HG02642 (cell line): Measurements from ENCODE around the gene HEYL.

Experiments
- ATAC-seq: cut with Tn5 transposase; IDR thresholded peaks from one replicate; pipeline ENCODE4 v1.9.1; 2021; ENCODE audit warnings: mild to moderate bottlenecking; ENCODE audit not compliant: unreplicated experiment, poor library complexity

The HEYL gene

DNA sequence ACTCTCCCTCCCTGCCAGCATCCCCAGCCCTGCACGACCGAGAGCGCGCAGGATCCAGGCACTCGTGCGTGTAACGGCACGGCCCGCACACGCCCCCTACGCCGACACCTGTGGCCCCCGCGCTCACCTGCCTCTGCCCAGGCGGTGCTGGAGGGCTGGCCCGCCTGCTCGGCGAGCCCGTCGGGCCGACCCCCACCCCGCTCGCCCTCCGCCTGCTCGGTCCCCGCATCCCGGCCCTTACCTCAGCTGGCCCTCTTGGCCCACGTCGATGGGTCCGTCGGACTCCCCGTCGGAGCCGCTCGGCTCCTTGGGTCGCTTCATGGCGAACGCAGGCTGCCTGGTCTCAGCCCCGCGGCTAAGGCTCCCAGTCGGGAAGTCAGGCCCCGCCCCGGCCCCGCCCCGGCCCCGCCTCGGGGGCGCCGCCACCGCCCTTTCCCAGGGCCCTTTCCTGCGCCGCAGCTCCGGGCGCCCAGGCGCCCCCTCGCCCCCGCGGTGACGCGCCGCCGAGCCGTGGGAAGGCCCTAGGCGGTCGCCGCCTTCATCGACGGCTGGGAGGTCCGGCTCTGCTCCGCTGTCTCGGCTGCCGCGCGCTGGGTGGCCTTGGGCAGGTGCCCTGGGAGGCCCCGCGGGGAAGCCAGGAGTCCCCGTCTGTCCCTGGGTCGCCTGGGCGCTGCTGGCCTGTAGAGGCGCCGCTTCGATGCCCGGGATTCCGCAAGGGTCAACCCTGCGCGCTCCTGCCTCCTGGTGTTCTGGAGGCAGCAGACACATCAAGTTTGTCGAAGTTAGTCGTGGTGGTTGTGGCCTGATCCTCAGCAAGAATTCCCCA is at the start of gene HEYL:
HEYL (minus strand) TSS at position 339 of the 826 bp plus-strand sequence; CDS start at position 321, 18 bp downstream.
- ATAC-seq, result no peak

DNA sequence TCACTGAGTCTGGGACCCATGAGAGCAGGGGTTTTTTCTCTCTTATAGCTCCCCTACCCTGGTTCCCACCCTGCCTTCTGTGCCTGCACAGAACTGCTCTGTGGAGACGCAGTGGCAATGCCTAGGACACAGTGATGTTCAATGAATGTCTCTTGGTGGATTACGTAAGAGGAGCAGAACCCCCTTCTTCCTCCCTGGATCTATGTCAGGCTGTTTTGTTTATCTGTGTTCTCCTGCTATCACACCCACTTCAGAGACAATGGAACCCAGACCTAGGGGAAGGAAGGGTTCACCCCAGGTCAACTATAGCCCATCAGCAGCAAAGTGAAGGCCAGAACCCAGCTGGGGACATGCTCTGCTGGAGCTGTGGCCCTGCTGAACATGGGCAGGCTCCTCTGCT is 49.8 kb upstream of the HEYL start:
- ATAC-seq, result no peak

DNA sequence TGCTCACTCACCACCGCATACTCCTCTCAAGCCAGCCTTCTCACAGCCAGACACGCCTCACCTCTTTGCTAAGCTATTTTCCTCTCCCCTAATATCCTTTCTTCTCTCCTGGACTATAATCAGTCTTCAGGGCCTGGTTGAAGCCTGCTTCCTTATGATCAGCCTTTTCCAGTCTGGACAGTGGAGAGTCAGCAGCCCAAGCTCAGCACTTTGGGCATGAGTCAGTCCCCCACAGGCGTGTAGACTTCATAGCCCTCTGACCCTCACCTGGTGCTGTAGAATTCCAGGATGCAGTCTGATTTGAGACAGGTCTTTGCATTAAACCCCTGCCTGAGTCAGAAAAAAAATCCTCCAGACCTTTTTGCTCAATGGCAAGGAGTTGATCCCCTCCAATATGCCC is 49.3 kb upstream of the HEYL start:
- no peak for ATAC-seq

DNA sequence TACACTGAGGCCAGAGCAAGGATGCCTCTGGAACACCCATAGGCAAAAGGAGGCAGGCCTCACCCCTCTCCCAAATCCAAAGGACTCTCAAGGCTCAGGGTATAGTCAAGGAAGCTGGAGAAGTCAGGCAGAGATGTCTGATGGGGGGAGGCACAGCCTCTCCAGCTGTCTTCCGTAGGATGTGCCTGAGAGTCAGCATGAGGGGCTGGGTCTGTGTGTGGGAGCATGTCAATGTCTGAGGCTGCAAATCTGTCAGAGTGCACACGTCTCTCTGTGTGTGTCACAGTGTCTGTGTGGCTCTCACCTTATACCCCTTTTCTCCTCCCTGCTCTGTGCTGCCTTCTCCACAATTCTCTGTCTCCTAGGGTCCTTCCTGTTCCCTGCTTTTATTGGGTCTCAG is 47.8 kb upstream of the HEYL start:
- no peak for ATAC-seq

GRCh38 chr1:39685071-39685470 is 45.6 kb upstream of the HEYL start:
- no peak for ATAC-seq

GRCh38 chr1:39684313-39684664 is 44.8 kb upstream of the HEYL start:
- no peak for ATAC-seq

GRCh38 chr1:39683591-39684312 is 44.3 kb upstream of the HEYL start:
- no peak for ATAC-seq

DNA sequence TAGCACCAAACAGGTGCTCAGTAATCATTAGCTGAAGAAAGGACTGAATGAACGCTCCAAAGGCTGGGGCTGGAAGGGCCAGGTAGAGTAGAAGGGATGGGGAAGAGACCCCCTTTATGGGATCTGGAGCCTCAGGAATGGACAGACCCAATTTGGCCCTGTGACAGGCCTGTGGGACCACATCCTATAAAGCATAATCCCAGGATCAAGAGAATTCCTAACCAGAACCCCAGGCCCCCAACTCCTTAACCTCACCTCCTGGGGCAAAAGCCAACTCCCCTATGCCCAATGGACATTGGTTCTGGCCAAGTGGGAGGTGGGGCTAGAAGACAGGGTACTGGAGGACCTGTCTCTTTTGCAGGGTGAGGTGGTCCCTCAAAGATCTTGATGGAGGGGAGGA is 42.6 kb upstream of the HEYL start:
- ATAC-seq, result no peak

- no peak for ATAC-seq
These were observed 41.9 kb upstream of the HEYL start for GRCh38 chr1:39681294-39681693.

DNA sequence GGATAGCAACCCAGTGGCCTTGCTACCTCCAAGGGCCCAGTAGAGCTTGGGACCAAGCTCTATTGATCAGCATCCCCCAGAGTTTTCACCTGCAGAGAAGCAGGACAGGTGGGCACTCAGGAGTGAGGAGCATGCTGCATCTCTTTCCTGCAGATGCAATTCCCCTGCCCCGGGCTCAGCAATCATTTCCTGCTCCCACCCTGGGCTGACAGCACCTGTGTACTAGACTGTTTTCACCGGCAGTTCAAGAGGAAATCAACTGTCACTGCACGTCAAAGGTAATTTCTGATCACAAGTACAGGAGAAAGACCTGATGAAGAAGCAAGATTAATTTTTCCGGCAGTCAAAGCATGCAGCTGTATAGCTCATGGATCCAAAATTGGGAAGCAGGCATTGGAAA is 41.3 kb upstream of the HEYL start:
- no peak for ATAC-seq

- no peak for ATAC-seq
These were observed 40.4 kb upstream of the HEYL start for GRCh38 chr1:39679821-39680220.

- no peak for ATAC-seq
These were observed 39.4 kb upstream of the HEYL start for GRCh38 chr1:39678889-39679288.

DNA sequence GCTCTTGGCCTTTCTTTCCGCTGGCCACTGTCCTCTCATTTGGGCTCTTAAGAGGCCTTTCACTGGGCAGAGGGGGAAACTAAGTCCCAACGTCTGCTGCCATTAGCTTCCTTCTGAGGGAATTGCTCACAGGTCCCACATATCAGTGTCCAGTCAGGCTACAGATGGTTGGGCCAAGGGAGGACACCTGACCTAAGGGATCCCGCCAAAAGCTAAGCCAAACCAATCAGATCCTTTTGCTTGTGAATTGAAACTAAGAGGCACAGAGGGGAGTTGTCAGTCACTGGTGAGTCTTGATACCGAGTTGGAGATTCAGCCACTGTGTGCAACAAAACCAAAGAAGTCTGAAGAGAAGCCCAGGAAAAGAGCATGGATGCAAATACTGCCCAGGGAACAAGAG is 38.2 kb upstream of the HEYL start:
- no peak for ATAC-seq

DNA sequence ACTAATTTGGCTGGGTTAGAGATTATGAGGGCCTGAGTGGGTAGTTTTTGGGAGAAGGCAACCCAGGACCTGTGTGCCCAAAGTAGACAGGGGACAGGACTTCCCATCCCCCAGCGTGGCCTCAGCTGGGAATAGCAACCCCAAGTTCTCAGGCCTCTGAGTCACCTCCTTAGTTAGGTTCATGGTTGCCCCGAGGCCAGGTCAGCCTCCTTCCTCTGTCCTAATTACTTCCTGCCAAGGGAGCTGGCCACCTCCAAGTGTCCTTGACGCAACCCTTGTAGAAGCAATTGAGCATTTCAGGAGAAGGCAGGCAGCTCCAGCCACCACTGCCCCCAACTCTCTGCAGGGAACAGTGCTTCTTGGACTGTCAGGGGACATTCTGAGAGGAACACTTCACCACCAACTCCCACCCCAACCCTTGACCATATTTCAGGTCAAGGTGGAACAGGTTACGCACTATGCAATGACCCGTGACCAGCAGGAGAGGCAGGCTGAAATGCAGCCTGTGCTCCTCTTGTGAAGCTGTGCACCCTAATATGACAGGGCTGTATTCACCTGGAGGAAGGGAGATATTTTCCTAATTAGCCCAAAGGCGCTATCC is 37.6 kb upstream of the HEYL start:
- ATAC-seq, result no peak

DNA sequence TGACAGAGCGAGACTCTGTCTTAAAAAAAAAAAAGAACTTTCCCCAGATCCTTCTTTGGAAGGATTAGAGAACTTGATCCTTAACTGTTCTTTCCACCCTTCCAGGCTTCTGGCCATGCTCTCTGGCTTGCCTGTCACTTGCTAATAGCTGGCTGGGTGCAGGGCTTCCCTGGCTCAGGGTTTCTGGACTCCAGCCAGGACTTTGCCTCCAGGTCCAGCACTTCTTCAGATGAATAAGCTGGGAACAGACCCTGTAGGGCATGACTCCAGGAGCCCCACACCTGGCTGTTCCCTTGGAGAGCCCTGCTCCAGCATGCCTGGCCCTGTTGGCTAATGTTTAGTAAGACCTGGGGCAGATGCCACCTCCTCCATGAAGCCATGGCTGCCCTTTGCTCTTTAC is 35.8 kb upstream of the HEYL start:
- ATAC-seq, result no peak

DNA sequence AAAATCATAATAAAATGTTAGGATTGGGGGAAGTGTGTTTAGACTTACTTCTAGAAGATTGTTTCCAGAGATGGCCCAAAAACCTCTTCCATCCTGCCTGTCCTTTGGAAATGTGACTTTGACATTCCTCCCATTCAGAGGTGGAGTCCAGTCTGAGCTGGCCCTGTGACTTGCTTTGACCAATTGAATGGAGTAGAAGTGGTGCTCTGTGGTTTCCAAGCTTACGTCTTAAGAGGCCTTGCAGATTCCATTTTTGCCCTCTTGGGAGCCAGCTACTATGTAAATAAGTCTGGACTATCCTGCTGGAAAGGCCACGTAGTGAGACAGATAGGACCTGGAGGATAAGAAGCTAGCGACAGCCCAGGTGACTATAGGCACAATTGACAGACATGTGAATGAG is 33.8 kb upstream of the HEYL start:
- no peak for ATAC-seq

- ATAC-seq, result no peak
These were observed 33.1 kb upstream of the HEYL start for GRCh38 chr1:39672551-39672947.

DNA sequence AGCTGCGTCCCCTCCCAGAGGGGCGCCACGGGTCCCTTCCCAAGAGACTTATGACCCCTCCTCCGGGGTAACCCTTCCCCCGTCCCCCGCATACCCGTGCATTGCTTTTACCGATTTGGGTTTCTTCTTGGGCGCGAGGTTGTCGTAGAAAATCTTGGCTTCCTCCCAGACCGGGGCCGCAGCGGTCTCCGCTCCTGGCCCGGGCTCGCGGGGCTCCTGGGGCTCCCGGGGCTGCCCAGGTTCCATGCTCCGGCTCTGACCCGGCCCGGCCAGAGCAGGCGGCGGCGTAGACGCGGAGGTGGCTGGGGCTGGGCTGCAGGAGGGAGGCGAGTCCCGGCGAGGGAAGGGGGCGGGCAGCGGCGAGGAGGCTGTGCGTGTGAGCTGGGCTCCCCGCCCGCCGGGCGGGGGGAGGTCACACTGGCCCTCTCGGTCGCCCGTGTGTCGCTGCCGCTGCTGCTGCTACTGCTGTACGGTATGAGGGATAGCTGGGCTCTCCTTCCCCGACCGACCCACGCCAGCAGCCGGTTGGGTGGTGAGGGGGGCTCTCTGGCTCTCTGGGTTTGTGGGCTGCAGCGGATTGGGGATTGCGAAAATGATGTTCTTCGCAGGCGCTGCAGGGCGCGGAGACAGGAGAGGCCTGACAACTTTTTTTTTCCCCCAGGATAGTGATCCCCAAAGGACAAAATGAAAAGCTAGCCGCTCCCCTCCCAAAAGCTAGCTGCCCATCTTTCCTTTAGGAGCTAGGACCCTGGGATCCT is 32.5 kb upstream of the HEYL start, which contains the start of gene NT5C1A:
NT5C1A (minus strand) TSS at position 315 of the 758 bp plus-strand sequence; CDS start at position 246, 69 bp downstream.
- no peak for ATAC-seq

DNA sequence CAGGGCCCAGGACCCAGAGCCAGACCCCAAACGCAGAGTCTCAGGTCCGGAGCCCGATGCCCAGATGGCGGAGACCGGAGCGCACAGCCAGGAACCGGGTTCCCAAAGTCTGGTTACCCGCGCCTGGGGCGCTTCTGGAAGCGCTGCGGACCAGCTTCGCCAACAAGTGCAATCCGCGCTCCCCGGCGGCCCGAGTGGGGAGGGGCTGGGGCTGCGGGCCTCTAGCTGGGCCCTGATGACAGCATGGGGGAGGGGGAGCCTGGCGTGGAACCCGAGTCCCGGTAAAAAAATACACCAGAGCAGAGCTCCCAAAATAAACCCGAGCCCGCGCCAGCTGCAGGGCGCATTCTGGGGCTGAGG is 32.0 kb upstream of the HEYL start:
- no peak for ATAC-seq

GRCh38 chr1:39670689-39671088 is 31.2 kb upstream of the HEYL start:
- ATAC-seq, result no peak

DNA sequence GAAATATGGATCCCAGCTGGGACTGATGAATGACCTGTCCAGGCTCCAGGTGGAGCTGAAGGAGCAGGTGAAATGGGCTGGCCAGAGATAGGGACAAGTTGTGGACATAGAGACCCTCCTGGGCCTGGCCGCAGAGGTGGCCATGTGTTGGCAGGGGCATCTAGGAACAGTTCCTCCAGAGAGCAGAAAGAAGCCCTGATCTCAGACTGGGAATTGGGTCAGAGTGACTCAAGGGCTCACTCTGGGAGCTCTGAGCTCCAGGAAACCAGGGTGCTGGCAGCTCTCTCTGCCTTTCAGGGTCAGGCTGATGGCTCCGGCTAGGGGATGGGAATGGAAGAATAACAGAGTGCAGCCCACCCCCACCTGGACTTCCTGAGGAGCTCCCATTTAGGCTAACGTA is 29.5 kb upstream of the HEYL start:
- no peak for ATAC-seq
